D341Med (cell line): Measurements from ENCODE around the gene LDB2.
"Not testable (repeated sequence)": the region's sequence is repeated elsewhere in the genome, so short reads cannot be mapped to it uniquely, and the experiment has no call there.

Source experiments
- DNase-seq: peaks from one replicate; pipeline ENCODE4 v3.0.0; 2012; ENCODE audit warnings: low spot score

The LDB2 gene

GRCh38 chr4:16646459-16646858 is 252.0 kb downstream of the LDB2 start:
- DNase-seq: no peak

GRCh38 chr4:16643893-16644292 is 254.6 kb downstream of the LDB2 start:
- DNase-seq: no peak

- peak; percentile 47 for DNase-seq
Observed at GRCh38 chr4:16642897-16643296, 255.5 kb downstream of the LDB2 start.

- no peak for DNase-seq
Observed at GRCh38 chr4:16641971-16642370, 256.5 kb downstream of the LDB2 start.

- DNase-seq: no peak
Observed at GRCh38 chr4:16636912-16637630, 261.4 kb downstream of the LDB2 start.

GRCh38 chr4:16636304-16636703 is 262.1 kb downstream of the LDB2 start:
- DNase-seq: no peak

- DNase-seq: not testable (repeated sequence)
Observed at GRCh38 chr4:16629274-16629673, 269.2 kb downstream of the LDB2 start.

- not testable (repeated sequence) for DNase-seq
Observed at GRCh38 chr4:16628835-16629234, 269.6 kb downstream of the LDB2 start.

GRCh38 chr4:16627999-16628398 is 270.4 kb downstream of the LDB2 start:
- no peak for DNase-seq

GRCh38 chr4:16626945-16627344 is 271.5 kb downstream of the LDB2 start:
- no peak for DNase-seq

- no peak for DNase-seq
Observed at GRCh38 chr4:16622826-16623225, 275.6 kb downstream of the LDB2 start.

- no peak for DNase-seq
Observed at GRCh38 chr4:16617435-16617834, 281.0 kb downstream of the LDB2 start.

GRCh38 chr4:16617011-16617410 is 281.4 kb downstream of the LDB2 start:
- DNase-seq: no peak

GRCh38 chr4:16609170-16609758 is 289.2 kb downstream of the LDB2 start:
- DNase-seq: peak; percentile 77

GRCh38 chr4:16608611-16609125 is 289.8 kb downstream of the LDB2 start:
- DNase-seq: no peak

- no peak for DNase-seq
Observed at GRCh38 chr4:16608123-16608522, 290.3 kb downstream of the LDB2 start.

GRCh38 chr4:16607241-16608066 is 291.0 kb downstream of the LDB2 start:
- no peak for DNase-seq

GRCh38 chr4:16606691-16607090 is 291.8 kb downstream of the LDB2 start:
- DNase-seq: no peak

- no peak for DNase-seq
Observed at GRCh38 chr4:16603178-16603577, 295.3 kb downstream of the LDB2 start.

- DNase-seq: no peak
Observed at GRCh38 chr4:16598597-16599206, 299.7 kb downstream of the LDB2 start.

GRCh38 chr4:16597845-16598596 is 300.4 kb downstream of the LDB2 start:
- DNase-seq: no peak

GRCh38 chr4:16597443-16597842 is 301.0 kb downstream of the LDB2 start:
- DNase-seq: no peak
